ENCODE results near the gene ZNF469.

DNA sequence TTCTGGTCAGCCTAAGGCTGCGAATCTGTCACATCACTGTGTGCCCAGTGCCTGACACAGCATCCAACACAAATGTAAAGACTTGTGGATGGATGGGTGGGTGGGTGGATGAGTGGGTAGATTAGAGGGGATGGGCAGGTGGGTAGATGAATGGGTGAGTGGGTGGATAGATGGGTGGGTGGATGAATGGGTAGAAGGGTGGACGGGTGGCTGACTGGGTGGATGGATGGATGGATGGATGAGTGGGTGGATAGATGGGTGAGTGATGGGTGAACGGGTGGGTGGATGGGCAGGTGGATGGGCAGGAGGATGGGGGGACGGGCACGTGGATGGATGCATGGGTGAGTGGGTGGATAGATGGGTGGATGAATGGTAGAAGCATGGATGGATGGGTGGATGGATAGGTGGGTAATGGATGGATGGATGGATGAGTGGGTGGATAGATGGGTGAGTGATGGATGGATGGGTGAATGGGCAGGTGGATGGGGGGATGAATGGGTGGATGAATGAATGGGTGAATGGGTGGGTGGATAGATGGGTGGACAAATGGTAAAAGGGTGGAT is 39.2 kb downstream of the ZNF469 start:
- no peak for TF ChIP-seq POLR2A (IDR thresholded peaks at IDR 0.05; ENCODE audit: low read depth, low read length)
- TF ChIP-seq POLR2AphosphoS5 (IDR thresholded peaks at IDR 0.05; ENCODE audit: low read depth, low read length) = no peak
- no peak for TF ChIP-seq TAF1 (IDR thresholded peaks at IDR 0.05; ENCODE audit: borderline replicate concordance, low read depth, low read length)

Measured in GM12892 (cell line).